ENCODE measurements around the gene COX8A. TPM values are rescaled to one million over a fixed set of nuclear protein-coding genes. Genes with fewer than 3 reads are reported as not detected.

COX8A gene
- total and polyA plus RNA-seq, 2 of the 8 experiments (the other 6 are each of a cell fraction or from before 2014, with no cell fraction given), result 365 to 1,720 TPM

GRCh38 chr11:64001484-64002420 is 27.3 kb downstream of the COX8A start:
- no peak overlapping the region for H3K4ac ChIP-seq (replicated peaks; ENCODE audit: insufficient read length, low read depth, low read length)
- peak overlapping the region; percentile 3 for H4K8ac ChIP-seq (ENCODE audit: extremely low read depth, insufficient read depth, low read length)
- H3K79me1 ChIP-seq (ENCODE audit: low read depth, low read length), result no peaks in the 10 kb centered on the region
- ChIA-PET CTCF (ENCODE audit: partially characterized antibody) (interaction anchor here (0.5 to 6.8 kb wide), 37 partner anchors 8 to 687 kb away, joined by 3 to 171 read pairs (median 6); partner anchors contain the start of gene FLRT1), POLR2A (ENCODE audit: partially characterized antibody) (interaction anchor here (0.8 to 5.1 kb wide), 13 partner anchors 10 to 183 kb away, joined by 3 to 46 read pairs (median 3); partner anchors contain the start of gene OTUB1)
- H3K18ac ChIP-seq (ENCODE audit: extremely low read depth, low read length), result no peak overlapping the region
- H3K27me3 ChIP-seq (replicated peaks in 1 of 4; ENCODE audit: control insufficient read depth in 3 of 4, extremely low read depth in 1 of 4, insufficient read depth in 3 of 4, low read length in 3 of 4), result peaks cover 20 to 51% (median 39%) of the 10 kb centered on the region in 4 experiments
- peaks cover 6 to 12% (median 9%) of the 10 kb centered on the region in 4 experiments for H3K36me3 ChIP-seq (ENCODE audit: control insufficient read depth in 2 of 4, insufficient read depth in 4 of 4, low read length in 3 of 4)
- H2AK5ac ChIP-seq (ENCODE audit: low read depth, low read length), result 0 out of 2 replicates have a peak overlapping the region, but pooled peaks have one; percentile 49
- no peak overlapping the region for H3K27ac ChIP-seq (ENCODE audit: low read depth, low read length)
- DNase-seq (ENCODE audit: low read depth in 1 of 2, low spot score in 2 of 2) (no peak), FAIRE-seq (no peak)
- peaks cover 0 to 16% of the 10 kb centered on the region in 2 experiments for H4K20me1 ChIP-seq (replicated peaks in 1 of 2; ENCODE audit: control insufficient read depth in 1 of 2, insufficient read depth in 2 of 2, low read length in 2 of 2)
- H3K79me2 ChIP-seq (ENCODE audit: control insufficient read depth in 1 of 2, insufficient read depth in 2 of 2, low read length in 2 of 2), result no peaks in the 10 kb centered on the region
- peak overlapping the region; percentile 81; the same call in 1 of the 2 replicates for H2BK15ac ChIP-seq (ENCODE audit: low read length)
- H2BK20ac ChIP-seq (ENCODE audit: low read length), result no peak overlapping the region
- H2BK5ac ChIP-seq (ENCODE audit: low read depth, low read length), result no peak overlapping the region
- H2AFZ ChIP-seq (ENCODE audit: low read length), result no peak overlapping the region
- no peak overlapping the region for H2BK12ac ChIP-seq (ENCODE audit: low read depth, low read length)
- H3K4me2 ChIP-seq (ENCODE audit: insufficient read depth in 1 of 2, low read depth in 2 of 2, low read length in 2 of 2), result no peak overlapping the region
- no peaks in the 10 kb centered on the region for H3K9me3 ChIP-seq (ENCODE audit: insufficient read depth in 2 of 2, low read depth in 1 of 2, low read length in 1 of 2)
- H2BK120ac ChIP-seq (replicated peaks; ENCODE audit: low read depth, low read length), result no peak overlapping the region
- no peak overlapping the region for H3K56ac ChIP-seq (replicated peaks; ENCODE audit: insufficient read length, low read depth, low read length)
- H4K91ac ChIP-seq (replicated peaks; ENCODE audit: insufficient read length, low read length), result no peak overlapping the region
- H3K23me2 ChIP-seq (ENCODE audit: low read depth, low read length), result peaks cover 18% of the 10 kb centered on the region; the same call in 1 of the 2 replicates
- 90% methylated on average over 22 of the region's 23 CpGs; no CpG with 5 or more reads in 1 of the 2 experiments for WGBS, 2 experiments (ENCODE audit: extremely low coverage in 1 of 2, insufficient coverage in 1 of 2, insufficient read length in 1 of 2, insufficient replicate concordance in 2 of 2, low coverage in 1 of 2, low lambda C conversion rate in 2 of 2, missing lambda C conversion rate in 1 of 2)
- H3K23ac ChIP-seq (ENCODE audit: insufficient read length), result no peak overlapping the region
- no peak overlapping the region for H3K4me3 ChIP-seq (ENCODE audit: extremely low read depth in 1 of 4, insufficient read depth in 2 of 4, low read depth in 3 of 4, low read length in 4 of 4)
- no peak overlapping the region for H3K14ac ChIP-seq (ENCODE audit: insufficient read length)
- H4K5ac ChIP-seq (ENCODE audit: insufficient read length, low read depth, low read length), result no peak overlapping the region
- no peak overlapping the region for H3K9ac ChIP-seq (replicated peaks in 1 of 4; ENCODE audit: extremely low read depth in 1 of 4, low read depth in 3 of 4, low read length in 3 of 4)
- peaks cover 2 to 26% (median 12%) of the 10 kb centered on the region in 4 experiments; a peak in 6 of 7 replicates for H3K4me1 ChIP-seq (replicated peaks in 1 of 4; ENCODE audit: control insufficient read depth in 3 of 4, insufficient read depth in 4 of 4, low read length in 3 of 4)
- TF ChIP-seq NRF1 (IDR thresholded peaks at IDR 0.05; ENCODE audit: low read depth, low read length), result no peak
- no peak for TF ChIP-seq RFX5 (IDR thresholded peaks at IDR 0.05; ENCODE audit: borderline replicate concordance, low read depth, low read length)
- TF ChIP-seq CTCF (IDR thresholded peaks at IDR 0.05; ENCODE audit: control extremely low read depth in 1 of 3, insufficient read depth in 1 of 3, low read depth in 1 of 3, low read length in 3 of 3), result no peak
- TF ChIP-seq FOSL1 (IDR thresholded peaks at IDR 0.05; ENCODE audit: insufficient read depth, low read depth, low read length), result no peak
- TF ChIP-seq EGR1 (IDR thresholded peaks at IDR 0.05; ENCODE audit: borderline replicate concordance, low read depth, low read length), result no peak
- no peak for TF ChIP-seq HDAC2 (IDR thresholded peaks at IDR 0.05; ENCODE audit: borderline replicate concordance in 1 of 2, low read depth in 2 of 2, low read length in 2 of 2)
- TF ChIP-seq SIX5 (IDR thresholded peaks at IDR 0.05; ENCODE audit: low read depth, low read length), result no peak
